Measurements from ENCODE around the gene PRDM16. TPM values are rescaled to one million over a fixed set of nuclear protein-coding genes. Genes with fewer than 3 reads are reported as not detected.

Gene PRDM16
- total and polyA plus RNA-seq, 2 of the 13 experiments (the other 11 are each of a cell fraction or from before 2014, with no cell fraction given): 0.15 to 0.81 TPM

GRCh38 chr1:3363756-3364155, 294.8 kb downstream of the PRDM16 start:
- H3K4me3 ChIP-seq (replicated peaks in 1 of 3; ENCODE audit: insufficient read depth in 1 of 3, low read depth in 2 of 3, low read length in 3 of 3): no peak overlapping the region
- intact Hi-C loops (cut with micrococcal nuclease; ENCODE audit: unreplicated experiment): no loop called here
- peaks cover 21% of the 10 kb centered on the region for H3K4me1 ChIP-seq (ENCODE audit: insufficient read depth, low read length)
- H3K9ac ChIP-seq (ENCODE audit: insufficient read depth, low read depth, low read length): no peak overlapping the region
- H3K79me2 ChIP-seq (ENCODE audit: insufficient read depth, low read length): no peaks in the 10 kb centered on the region
- ATAC-seq: no peak
- H3K36me3 ChIP-seq (replicated peaks in 1 of 2; ENCODE audit: control insufficient read depth in 1 of 2, insufficient read depth in 2 of 2, low read length in 2 of 2): no peaks in the 10 kb centered on the region
- DNase-seq (ENCODE audit: low spot score): no peak
- H3K27me3 ChIP-seq (ENCODE audit: control insufficient read depth in 1 of 2, insufficient read depth in 2 of 2, low read length in 2 of 2): peaks cover 8 to 30% of the 10 kb centered on the region in 2 experiments; a peak in 4 of 5 replicates
- H3K9me3 ChIP-seq (ENCODE audit: low read length): no peaks in the 10 kb centered on the region
- in situ Hi-C loops (cut with HindIII; ENCODE audit: extremely low pct_ligation_motif_present, low pct_unique_long_range_greater_than_20kb): no loop called here
- ChIA-PET CTCF (ENCODE audit: low intra/inter-chr PET ratio, low total read pairs) (no interaction called here), POLR2A (interaction anchor here (2.0 kb wide), 1 partner anchor 14 kb away, joined by 4 read pairs; no protein-coding TSS in a partner anchor)
- H2AFZ ChIP-seq (ENCODE audit: low read length): no peak overlapping the region
- no peak overlapping the region for H3K27ac ChIP-seq (ENCODE audit: extremely low read length, insufficient read depth, low read length)
- BruUV-seq (replicated peaks): no TSS peak
- H3K4me2 ChIP-seq (ENCODE audit: low read depth, low read length): no peak overlapping the region
- no peaks in the 10 kb centered on the region for H4K20me1 ChIP-seq (ENCODE audit: insufficient read depth, low read length)
- FAIRE-seq: no peak
- 82% methylated on average over 6 of the region's 16 CpGs for WGBS (ENCODE audit: low lambda C conversion rate)
- no peak for TF ChIP-seq PBX2 (CRISPR knock-in tag; IDR thresholded peaks at IDR 0.05)
- no peak for TF ChIP-seq ZNF644 (CRISPR knock-in tag; IDR thresholded peaks at IDR 0.05; ENCODE audit: low read depth)
- no peak for TF ChIP-seq NFIC (IDR thresholded peaks at IDR 0.05; ENCODE audit: low read length)
- no peak for TF ChIP-seq ZHX2 (IDR thresholded peaks at IDR 0.05; ENCODE audit: low read depth)
- TF ChIP-seq ZHX2 (CRISPR knock-in tag; IDR thresholded peaks at IDR 0.05; ENCODE audit: borderline replicate concordance): no peak
- TF ChIP-seq SCMH1 (CRISPR knock-in tag; IDR thresholded peaks at IDR 0.05; ENCODE audit: borderline replicate concordance): no peak
- TF ChIP-seq ATF4 (CRISPR knock-in tag; IDR thresholded peaks at IDR 0.05): no peak
- no peak for TF ChIP-seq ZNF605 (CRISPR knock-in tag; IDR thresholded peaks at IDR 0.05)
- no peak for TF ChIP-seq ZNF841 (CRISPR knock-in tag; IDR thresholded peaks at IDR 0.05; ENCODE audit: borderline replicate concordance)
- TF ChIP-seq ZNF44 (CRISPR knock-in tag; IDR thresholded peaks at IDR 0.05): no peak
- no peak for TF ChIP-seq ZNF264 (CRISPR knock-in tag; IDR thresholded peaks at IDR 0.05)
- TF ChIP-seq NFYC (CRISPR knock-in tag; IDR thresholded peaks at IDR 0.05): no peak
- no peak for TF ChIP-seq KAT8 (CRISPR knock-in tag; IDR thresholded peaks at IDR 0.05)
- no peak for TF ChIP-seq PBX3 (CRISPR knock-in tag; IDR thresholded peaks at IDR 0.05; ENCODE audit: borderline replicate concordance)
- no peak for TF ChIP-seq ZNF780A (CRISPR knock-in tag; IDR thresholded peaks at IDR 0.05)
- TF ChIP-seq TCF7L2 (IDR thresholded peaks at IDR 0.05; ENCODE audit: low read depth, low read length): no peak
